T-helper 9 cell (primary cell): Measurements from ENCODE around the gene HYCC1.

Experiments used
- DNase-seq: peaks from one replicate; pipeline ENCODE4 v3.0.0-alpha.2; 2020

HYCC1 gene

GRCh38 chr7:23016345-23017253 lies 2.7 kb upstream of the HYCC1 start:
- no peak for DNase-seq

- no peak for DNase-seq
These were observed 751 bp upstream of the HYCC1 start for GRCh38 chr7:23014681-23015080.

GRCh38 chr7:23012908-23013714 lies 819 bp downstream of the HYCC1 start:
- DNase-seq = peak; percentile 1

- no peak for DNase-seq
These were observed 1.7 kb downstream of the HYCC1 start for GRCh38 chr7:23012186-23012585.

GRCh38 chr7:23011222-23011924 lies 2.6 kb downstream of the HYCC1 start:
- DNase-seq = no peak

- DNase-seq = no peak
These were observed 4.6 kb downstream of the HYCC1 start for GRCh38 chr7:23009303-23009702.

- DNase-seq = no peak
These were observed 9.7 kb downstream of the HYCC1 start for GRCh38 chr7:23004247-23004520.

GRCh38 chr7:23003505-23004246 lies 10.3 kb downstream of the HYCC1 start:
- no peak for DNase-seq

- DNase-seq = no peak
These were observed 11.2 kb downstream of the HYCC1 start for GRCh38 chr7:23002698-23003097.

- no peak for DNase-seq
These were observed 12.3 kb downstream of the HYCC1 start for GRCh38 chr7:23001610-23002009.

- DNase-seq = no peak
These were observed 13.2 kb downstream of the HYCC1 start for GRCh38 chr7:23000597-23001360.

GRCh38 chr7:22998519-22998896 lies 15.4 kb downstream of the HYCC1 start:
- no peak for DNase-seq

- no peak for DNase-seq
These were observed 15.9 kb downstream of the HYCC1 start for GRCh38 chr7:22997871-22998518.

GRCh38 chr7:22996470-22996869 lies 17.5 kb downstream of the HYCC1 start:
- DNase-seq = no peak

- no peak for DNase-seq
These were observed 18.9 kb downstream of the HYCC1 start for GRCh38 chr7:22995011-22995410.

- DNase-seq = no peak
These were observed 20.8 kb downstream of the HYCC1 start for GRCh38 chr7:22992874-22993840.

- no peak for DNase-seq
These were observed 23.4 kb downstream of the HYCC1 start for GRCh38 chr7:22990588-22990949.

GRCh38 chr7:22989643-22990587 lies 24.0 kb downstream of the HYCC1 start:
- DNase-seq = no peak

- no peak for DNase-seq
These were observed 28.5 kb downstream of the HYCC1 start for GRCh38 chr7:22985436-22985835.
